Activated CD4-positive, alpha-beta memory T cell treated with anti-CD3 and anti-CD28 coated beads for 36 hours (primary cell): Measurements from ENCODE around the gene TUBGCP5. TPM values are rescaled to one million over a fixed set of nuclear protein-coding genes. Genes with fewer than 3 reads are reported as not detected.

ENCODE experiments used
- CTCF ChIA-PET: fragments of 350-600 bp; sonication (Branson Sonifier 250); formaldehyde crosslinking; loops from one replicate; lab custom pipeline; 2021; ENCODE audit warnings: antibody characterized with exemption, inconsistent platforms; lab: Charles Lee
- POLR2A ChIA-PET: fragments of 350-600 bp; sonication (Branson Sonifier 250); formaldehyde crosslinking; loops from one replicate; lab custom pipeline; 2021; ENCODE audit warnings: antibody characterized with exemption; lab: Charles Lee
- DNase-seq: peaks from one replicate; pipeline ENCODE4 v3.0.0-alpha.2; 2020
- H3K27ac Mint-ChIP-seq: one replicate; pipeline ENCODE4 v1.8.0; 2021; ENCODE audit warnings: mixed read lengths
- H3K27me3 Mint-ChIP-seq: one replicate; pipeline ENCODE4 v1.8.0; 2021; ENCODE audit warnings: mixed read lengths
- H3K36me3 Mint-ChIP-seq: one replicate; pipeline ENCODE4 v1.8.0; 2021; ENCODE audit warnings: mixed read lengths
- H3K4me1 Mint-ChIP-seq: one replicate; pipeline ENCODE4 v1.8.0; 2021; ENCODE audit warnings: low read depth, mixed read lengths
- H3K4me3 Mint-ChIP-seq: one replicate; pipeline ENCODE4 v1.8.0; 2021; ENCODE audit warnings: mild to moderate bottlenecking, mixed read lengths
- H3K9me3 Mint-ChIP-seq: one replicate; pipeline ENCODE4 v1.8.0; 2021; ENCODE audit warnings: mixed read lengths
- intact Hi-C: fragments of 100-400 bp; cut with micrococcal nuclease; formaldehyde crosslinking; loops from one replicate; pipeline ENCODE4 v1.15.1; 2023
- total RNA-seq, 2 experiments: library from RNA; stranded (reverse); gene quantifications; one replicate each; pipeline ENCODE4 v1.2.3, GENCODE V29; 2021

Gene TUBGCP5
- total RNA-seq, 2 experiments from 2014 or later = 13.7 to 15.3 TPM

GRCh38 chr15:22956257-22956977 is 83.0 kb downstream of the TUBGCP5 start:
- Mint-ChIP-seq H3K36me3 (no peaks in the 10 kb centered on the region), H3K27ac (no peak overlapping the region), H3K9me3 (no peaks in the 10 kb centered on the region), H3K27me3 (no peaks in the 10 kb centered on the region), H3K4me1 (no peaks in the 10 kb centered on the region), H3K4me3 (no peak overlapping the region)
- intact Hi-C loops = no loop called here
- no peak for DNase-seq
- POLR2A ChIA-PET = no interaction called here
- CTCF ChIA-PET = no interaction called here

- Mint-ChIP-seq H3K27ac (no peak overlapping the region), H3K9me3 (no peaks in the 10 kb centered on the region), H3K4me3 (no peak overlapping the region), H3K27me3 (no peaks in the 10 kb centered on the region), H3K4me1 (no peaks in the 10 kb centered on the region), H3K36me3 (no peaks in the 10 kb centered on the region)
- intact Hi-C loops = no loop called here
- DNase-seq = no peak
- POLR2A ChIA-PET = no interaction called here
- CTCF ChIA-PET = no interaction called here
Observed at GRCh38 chr15:22955544-22956119, 83.7 kb downstream of the TUBGCP5 start.

- no peak for DNase-seq
- no peaks in the 10 kb centered on the region for H3K9me3 Mint-ChIP-seq
- no peaks in the 10 kb centered on the region for H3K36me3 Mint-ChIP-seq
- ChIA-PET POLR2A (no interaction called here), CTCF (no interaction called here)
- no peak overlapping the region for H3K4me3 Mint-ChIP-seq
- H3K27me3 Mint-ChIP-seq = no peaks in the 10 kb centered on the region
- intact Hi-C loops = no loop called here
- H3K4me1 Mint-ChIP-seq = peaks cover 5% of the 10 kb centered on the region
- H3K27ac Mint-ChIP-seq = no peak overlapping the region
Observed at GRCh38 chr15:22954798-22955543, 84.4 kb downstream of the TUBGCP5 start.

GRCh38 chr15:22954326-22954725 is 85.0 kb downstream of the TUBGCP5 start:
- ChIA-PET CTCF (no interaction called here), POLR2A (no interaction called here)
- Mint-ChIP-seq H3K4me3 (no peak overlapping the region), H3K27me3 (no peaks in the 10 kb centered on the region), H3K36me3 (no peaks in the 10 kb centered on the region), H3K4me1 (peaks cover 6% of the 10 kb centered on the region), H3K27ac (no peak overlapping the region), H3K9me3 (no peaks in the 10 kb centered on the region)
- DNase-seq = no peak
- intact Hi-C loops = no loop called here

- POLR2A ChIA-PET = no interaction called here
- H3K4me3 Mint-ChIP-seq = no peak overlapping the region
- intact Hi-C loops = no loop called here
- H3K27ac Mint-ChIP-seq = no peak overlapping the region
- CTCF ChIA-PET = no interaction called here
- H3K27me3 Mint-ChIP-seq = peaks cover 3% of the 10 kb centered on the region
- no peaks in the 10 kb centered on the region for H3K36me3 Mint-ChIP-seq
- peaks cover 13% of the 10 kb centered on the region for H3K4me1 Mint-ChIP-seq
- no peak for DNase-seq
- H3K9me3 Mint-ChIP-seq = no peaks in the 10 kb centered on the region
Observed at GRCh38 chr15:22952796-22953579, 86.4 kb downstream of the TUBGCP5 start.

GRCh38 chr15:22951381-22952280 is 87.7 kb downstream of the TUBGCP5 start:
- Mint-ChIP-seq H3K36me3 (no peaks in the 10 kb centered on the region), H3K9me3 (no peaks in the 10 kb centered on the region), H3K4me3 (no peak overlapping the region), H3K27ac (no peak overlapping the region), H3K27me3 (peaks cover 3% of the 10 kb centered on the region), H3K4me1 (peaks cover 13% of the 10 kb centered on the region)
- ChIA-PET POLR2A (no interaction called here), CTCF (no interaction called here)
- intact Hi-C loops = no loop called here
- DNase-seq = no peak

GRCh38 chr15:22951031-22951380 is 88.4 kb downstream of the TUBGCP5 start:
- intact Hi-C loops = no loop called here
- ChIA-PET POLR2A (no interaction called here), CTCF (no interaction called here)
- no peak overlapping the region for H3K4me3 Mint-ChIP-seq
- H3K27me3 Mint-ChIP-seq = peaks cover 3% of the 10 kb centered on the region
- no peak overlapping the region for H3K27ac Mint-ChIP-seq
- no peak for DNase-seq
- H3K4me1 Mint-ChIP-seq = peaks cover 13% of the 10 kb centered on the region
- no peaks in the 10 kb centered on the region for H3K9me3 Mint-ChIP-seq
- no peaks in the 10 kb centered on the region for H3K36me3 Mint-ChIP-seq

- no peak overlapping the region for H3K4me3 Mint-ChIP-seq
- H3K27me3 Mint-ChIP-seq = peaks cover 3% of the 10 kb centered on the region
- CTCF ChIA-PET = no interaction called here
- H3K4me1 Mint-ChIP-seq = peaks cover 13% of the 10 kb centered on the region
- POLR2A ChIA-PET = no interaction called here
- no peak overlapping the region for H3K27ac Mint-ChIP-seq
- no peak for DNase-seq
- no peaks in the 10 kb centered on the region for H3K36me3 Mint-ChIP-seq
- intact Hi-C loops = no loop called here
- no peaks in the 10 kb centered on the region for H3K9me3 Mint-ChIP-seq
Observed at GRCh38 chr15:22950256-22950990, 88.9 kb downstream of the TUBGCP5 start.

Other genes with a start within 250 kb of the TUBGCP5 start
- gene NIPA2, start 200.9 kb downstream of the TUBGCP5 start, total RNA-seq = 10 to 100 TPM; 70.5 TPM
- gene CYFIP1, start 59.2 kb downstream of the TUBGCP5 start, total RNA-seq = 10 to 100 TPM; 55.8 to 57.3 TPM
- gene GOLGA6L1, start 97.3 kb upstream of the TUBGCP5 start, total RNA-seq = not detected